Smooth muscle cell of the umbilical artery (primary cell): ENCODE data around the gene MAFF. TPM values are rescaled to one million over a fixed set of nuclear protein-coding genes. Genes with fewer than 3 reads are reported as not detected.

Experiments
- total RNA-seq: library from RNA; depleted of rRNA; stranded (reverse); fragments of >200 nt; gene quantifications from 2 replicates; pipeline ENCODE4 v1.2.3, GENCODE V29; 2014

Gene MAFF
- total RNA-seq, result 17.5 and 46.3 TPM in 2 replicates

DNA sequence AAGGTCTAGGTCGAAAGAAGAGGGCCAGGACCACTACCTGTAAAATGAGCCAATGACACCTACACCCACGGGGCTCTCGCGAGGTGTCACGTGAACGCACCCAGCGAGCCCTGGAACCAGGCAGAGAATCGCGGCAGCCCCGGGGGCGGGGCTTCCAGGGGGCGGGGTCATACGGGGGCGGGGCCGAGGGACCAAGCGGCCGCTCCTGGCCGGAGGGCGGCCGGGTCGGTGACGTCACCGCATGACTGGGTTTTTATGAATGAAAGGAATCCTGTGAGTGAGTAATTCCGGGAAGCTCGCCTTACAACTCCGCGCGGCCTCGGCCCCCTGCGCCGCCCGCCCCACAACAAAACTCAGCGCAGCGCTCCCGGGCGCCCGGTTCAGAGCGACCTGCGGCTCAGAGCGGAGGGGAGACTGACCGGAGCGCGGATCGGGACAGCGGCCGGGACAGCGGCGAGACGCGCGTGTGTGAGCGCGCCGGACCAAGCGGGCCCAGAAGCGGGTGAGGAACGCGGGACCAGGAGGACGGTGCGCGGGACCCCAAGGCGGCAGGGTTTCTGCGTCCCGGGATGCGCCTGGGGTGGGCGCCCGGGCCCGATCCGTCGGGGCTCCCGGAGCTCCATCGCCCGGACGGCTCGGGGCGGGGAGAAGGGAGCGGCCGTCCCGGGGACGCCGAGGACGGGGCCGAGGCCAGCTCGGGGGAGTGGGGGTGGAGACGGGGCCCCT lies at the start of gene MAFF:
Gene MAFF, plus strand, starts transcription at position 284 of the 726 bp plus-strand sequence. CDS start 11,860 bp downstream, outside the sequence.

DNA sequence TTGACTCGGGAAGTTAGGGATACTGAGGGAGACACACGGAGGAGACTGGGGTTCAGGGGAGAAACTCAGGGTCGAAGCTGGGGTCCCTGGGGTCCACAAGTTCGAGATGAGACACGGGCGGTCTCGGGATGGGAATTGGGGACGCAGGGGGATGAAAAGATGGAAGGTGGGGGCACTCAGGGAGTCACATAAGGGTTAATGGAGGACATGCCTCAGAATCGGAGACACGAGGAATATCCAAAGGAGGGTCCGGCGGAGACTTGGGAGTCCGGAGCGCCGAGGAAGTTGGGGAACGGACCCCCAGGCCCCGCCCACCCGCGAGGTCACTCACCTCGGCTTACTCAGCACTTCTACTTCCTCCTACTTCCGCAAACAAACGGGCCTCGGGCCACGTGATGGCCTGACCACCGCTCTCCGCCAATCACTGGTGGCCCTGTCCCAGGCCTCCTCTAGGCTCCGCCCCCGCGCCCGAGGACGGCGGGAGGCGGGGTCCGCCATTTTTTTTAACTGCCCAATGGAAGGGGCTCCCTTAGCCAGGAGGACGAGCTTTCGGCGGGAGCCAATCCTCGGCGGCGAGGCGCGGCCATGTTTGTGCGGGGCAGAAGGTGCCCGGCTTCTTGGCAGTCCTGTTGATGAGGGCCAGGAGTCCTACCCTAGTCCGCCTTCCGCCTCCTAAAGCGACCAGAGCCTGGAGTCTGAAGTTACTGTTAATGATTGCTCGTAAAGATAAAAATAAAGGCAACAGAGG lies 20.2 kb upstream of the MAFF start, which contains the start of gene PLA2G6:
Gene PLA2G6, minus strand, starts transcription at position 378 of the 748 bp plus-strand sequence. CDS start 12,404 bp downstream, outside the sequence.

Other genes with a start within 250 kb of the MAFF start
- 0.59 TPM in 1 of 2 replicates, not detected in the other for gene C22orf23, start 248.4 kb upstream of the MAFF start, total RNA-seq
- gene POLR2F, start 248.3 kb upstream of the MAFF start, total RNA-seq, result 26.1 and 39.7 TPM in 2 replicates
- not detected in 2 replicates for gene SOX10, start 217.4 kb upstream of the MAFF start, total RNA-seq
- gene PICK1, start 144.6 kb upstream of the MAFF start, total RNA-seq, result 9.8 and 17.2 TPM in 2 replicates
- gene SLC16A8, start 117.8 kb upstream of the MAFF start, total RNA-seq, result 0.30 TPM in 1 of 2 replicates, not detected in the other
- gene BAIAP2L2, start 91.3 kb upstream of the MAFF start, total RNA-seq, result under 0.01 and 0.18 TPM in 2 replicates
- 11.3 and 13.4 TPM in 2 replicates for gene PLA2G6, start 20.2 kb upstream of the MAFF start, total RNA-seq
- 43.9 and 64.7 TPM in 2 replicates for gene TMEM184B, start 71.0 kb downstream of the MAFF start, total RNA-seq
- gene CSNK1E, start 115.4 kb downstream of the MAFF start, total RNA-seq, result 93.2 and 181 TPM in 2 replicates